SU-DHL-6 (cell line): ENCODE results near the gene ZNF821.

Source experiments
- EZH2phosphoT487 ChIP-seq: fragments of 200-600 bp; sonication (generic), shearing (Covaris generic); conservative IDR thresholded peaks from 2 replicates; pipeline ENCODE4 v1.6.1; 2018; ENCODE audit warnings: mild to moderate bottlenecking, antibody characterized with exemption, low read length, moderate library complexity, mixed read lengths
- TF ChIP-seq, protein P1 (sequence below): fragments of 200-600 bp; sonication (generic); IDR thresholded peaks from one replicate; pipeline ENCODE4 v1.5.1; 2017; ENCODE audit warnings: antibody characterized with exemption, mild to moderate bottlenecking, low read length, moderate library complexity; ENCODE audit not compliant: insufficient read depth, poor library complexity, severe bottlenecking

DNA sequence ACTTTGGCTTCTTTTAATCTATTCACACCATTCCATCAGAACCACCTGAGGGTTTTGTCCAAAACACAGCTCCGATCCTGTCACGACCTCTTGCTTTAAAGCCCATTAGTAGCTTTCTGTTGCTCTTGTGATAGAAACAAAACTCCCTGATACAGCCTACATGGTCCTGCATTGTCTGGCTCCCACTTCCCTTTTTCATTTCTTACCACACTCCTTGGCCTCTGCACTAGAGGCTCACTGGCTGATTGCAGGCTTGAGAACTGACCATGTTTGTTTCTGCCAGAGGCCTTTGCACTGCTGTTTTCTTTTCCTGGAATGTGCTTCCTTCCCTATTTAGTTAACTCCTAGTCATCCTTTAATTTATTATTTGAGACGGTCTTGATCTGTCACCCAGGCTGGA is 35.1 kb upstream of the ZNF821 start:
- TF ChIP-seq EZH2phosphoT487, result no peak
- TF ChIP-seq, protein P1, sequence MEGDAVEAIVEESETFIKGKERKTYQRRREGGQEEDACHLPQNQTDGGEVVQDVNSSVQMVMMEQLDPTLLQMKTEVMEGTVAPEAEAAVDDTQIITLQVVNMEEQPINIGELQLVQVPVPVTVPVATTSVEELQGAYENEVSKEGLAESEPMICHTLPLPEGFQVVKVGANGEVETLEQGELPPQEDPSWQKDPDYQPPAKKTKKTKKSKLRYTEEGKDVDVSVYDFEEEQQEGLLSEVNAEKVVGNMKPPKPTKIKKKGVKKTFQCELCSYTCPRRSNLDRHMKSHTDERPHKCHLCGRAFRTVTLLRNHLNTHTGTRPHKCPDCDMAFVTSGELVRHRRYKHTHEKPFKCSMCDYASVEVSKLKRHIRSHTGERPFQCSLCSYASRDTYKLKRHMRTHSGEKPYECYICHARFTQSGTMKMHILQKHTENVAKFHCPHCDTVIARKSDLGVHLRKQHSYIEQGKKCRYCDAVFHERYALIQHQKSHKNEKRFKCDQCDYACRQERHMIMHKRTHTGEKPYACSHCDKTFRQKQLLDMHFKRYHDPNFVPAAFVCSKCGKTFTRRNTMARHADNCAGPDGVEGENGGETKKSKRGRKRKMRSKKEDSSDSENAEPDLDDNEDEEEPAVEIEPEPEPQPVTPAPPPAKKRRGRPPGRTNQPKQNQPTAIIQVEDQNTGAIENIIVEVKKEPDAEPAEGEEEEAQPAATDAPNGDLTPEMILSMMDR, result no peak
